Fibroblast of mammary gland (primary cell): ENCODE data around the gene DOCK3.
"Not testable (repeated sequence)": the region's sequence is repeated elsewhere in the genome, so short reads cannot be mapped to it uniquely, and the experiment has no call there.

Experiments used
- DNase-seq: peaks from one replicate; pipeline ENCODE4 v3.0.0-alpha.2; 2010; ENCODE audit warnings: low read depth
- H3K4me3 ChIP-seq: 2 replicates; pipeline ENCODE4 v1.5.1; 2011; ENCODE audit warnings: low read depth, mild to moderate bottlenecking, low read length, moderate library complexity; ENCODE audit not compliant: control insufficient read depth
- CTCF ChIP-seq: conservative IDR thresholded peaks from 2 replicates; pipeline ENCODE4 v1.5.1; 2011; ENCODE audit warnings: low read depth, low read length, inconsistent platforms; ENCODE audit not compliant: control insufficient read depth, insufficient read depth

DOCK3 gene

GRCh38 chr3:51190827-51191226, 516.1 kb downstream of the DOCK3 start:
- no peak for TF ChIP-seq CTCF
- DNase-seq = no peak

GRCh38 chr3:51191768-51192167, 517.0 kb downstream of the DOCK3 start:
- no peak for TF ChIP-seq CTCF
- H3K4me3 ChIP-seq = no peak overlapping the region

More at GRCh38 chr3:51190827-51191226, 516.1 kb downstream of the DOCK3 start:
- no peak overlapping the region for H3K4me3 ChIP-seq

GRCh38 chr3:51198477-51198876, 523.8 kb downstream of the DOCK3 start:
- TF ChIP-seq CTCF = no peak
- no peak overlapping the region for H3K4me3 ChIP-seq
- DNase-seq = no peak

More at GRCh38 chr3:51191768-51192167, 517.0 kb downstream of the DOCK3 start:
- DNase-seq = no peak

- not testable (repeated sequence) for DNase-seq, H3K4me3 ChIP-seq
Measured at GRCh38 chr3:51199296-51199695, 524.6 kb downstream of the DOCK3 start.

- no peak overlapping the region for H3K4me3 ChIP-seq
- no peak for TF ChIP-seq CTCF
- no peak for DNase-seq
Measured at GRCh38 chr3:51216291-51216690, 541.6 kb downstream of the DOCK3 start.

- TF ChIP-seq CTCF = no peak
- H3K4me3 ChIP-seq = no peak overlapping the region
- no peak for DNase-seq
Measured at GRCh38 chr3:51221959-51222358, 547.2 kb downstream of the DOCK3 start.

- H3K4me3 ChIP-seq = no peak overlapping the region
- TF ChIP-seq CTCF = no peak
- DNase-seq = no peak
Measured at GRCh38 chr3:51224283-51224682, 549.6 kb downstream of the DOCK3 start.
